CD4-positive, alpha-beta T cell treated with Interleukin-17A for 1 hour (primary cell): ENCODE data around the gene ZFP69.

ENCODE experiments used
- DNase-seq: peaks from one replicate; pipeline ENCODE4 v3.0.0-alpha.2; 2020

The ZFP69 gene

GRCh38 chr1:40508375-40509341 lies 31.6 kb downstream of the ZFP69 start, which contains the start of gene EXO5:
EXO5 (plus strand) TSS chr1:40508767; CDS start chr1:40514545, 5,778 bp downstream.
- peak; percentile 83 for DNase-seq

DNA sequence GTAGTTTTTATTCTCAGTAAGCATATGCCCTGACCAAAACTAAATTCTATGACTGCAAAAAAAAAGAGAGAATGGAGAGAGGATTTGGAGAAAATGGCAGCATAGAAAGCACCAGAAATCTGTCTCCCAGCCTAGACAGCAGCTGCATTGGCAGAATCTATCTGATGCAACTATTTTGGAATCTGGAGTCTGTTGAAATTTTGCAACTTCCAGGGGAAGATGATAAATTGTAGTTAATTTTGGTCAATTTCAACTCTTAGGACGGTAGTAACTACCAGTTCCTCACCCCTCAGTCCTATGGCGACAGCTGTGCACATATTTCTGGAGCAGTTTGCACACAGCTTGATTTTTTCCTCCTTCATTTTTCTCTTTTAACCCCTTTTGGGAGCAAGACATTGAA lies 42.4 kb downstream of the ZFP69 start:
- no peak for DNase-seq

DNA sequence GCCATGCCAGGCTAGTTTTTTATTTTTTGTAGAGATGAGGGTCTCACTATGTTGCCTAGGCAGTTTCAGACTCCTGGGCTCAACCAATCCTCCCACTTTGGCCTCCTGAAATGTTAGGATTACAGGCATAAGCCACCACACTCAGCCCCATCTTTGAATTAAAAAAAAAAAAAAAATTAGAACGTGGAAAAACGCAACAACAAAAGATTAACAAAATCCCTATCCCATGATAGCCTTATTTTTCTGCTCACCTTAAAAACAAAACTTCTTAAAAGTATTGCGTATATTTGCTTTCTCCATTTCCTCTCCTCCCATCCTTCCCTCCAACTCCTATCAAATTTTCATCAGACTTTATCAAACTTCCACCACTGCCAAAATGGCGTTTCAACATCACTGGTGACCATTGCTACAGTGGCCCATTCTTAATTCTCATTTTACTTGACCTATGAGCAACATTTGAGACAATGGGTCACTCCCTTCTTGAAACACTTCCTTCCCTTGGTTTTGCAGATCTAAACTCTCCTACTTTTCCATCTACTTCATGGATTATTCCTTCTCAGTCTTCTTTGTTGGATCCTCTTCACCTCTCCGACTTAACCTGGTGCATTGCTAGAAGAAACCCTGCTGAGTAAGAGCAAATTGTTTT lies 53.8 kb downstream of the ZFP69 start:
- DNase-seq: no peak

DNA sequence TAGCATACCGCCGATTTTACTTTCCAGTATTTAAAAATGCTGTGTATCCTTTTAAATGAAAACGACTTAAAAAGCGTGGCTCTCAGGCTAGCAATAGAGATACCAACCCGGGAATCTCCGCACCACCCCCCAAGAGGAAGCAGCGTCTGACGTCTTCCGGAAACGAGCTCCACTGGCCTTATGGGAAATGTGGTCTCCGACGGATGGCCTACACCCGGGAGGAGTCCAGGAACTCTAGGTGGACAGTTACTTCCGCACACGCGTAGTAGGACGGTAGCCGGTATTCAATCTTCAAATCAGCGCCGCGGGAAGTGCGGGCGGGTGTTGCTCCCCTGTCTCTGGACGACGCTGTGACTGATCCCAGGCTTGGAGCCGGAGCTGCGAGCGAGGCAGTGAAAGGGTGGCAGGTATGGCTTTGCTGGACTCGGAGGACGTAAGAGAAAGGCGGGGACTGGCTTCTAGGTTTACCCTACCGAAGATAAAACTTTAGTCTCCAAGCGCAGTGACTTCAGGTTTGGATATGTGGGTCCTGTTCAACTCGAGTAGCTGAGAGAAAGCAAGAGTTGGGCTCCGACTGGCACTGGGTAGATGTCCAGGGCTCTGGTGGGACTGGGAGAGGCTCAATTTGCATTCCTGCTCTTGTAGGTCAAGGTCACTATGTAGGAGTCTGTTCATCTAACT lies 54.4 kb downstream of the ZFP69 start, which contains the start of gene ZNF684:
TSS of gene ZNF684 (plus strand) at position 257 of the 681 bp plus-strand sequence. CDS start 1,530 bp downstream, outside the sequence.
- DNase-seq: peak; percentile 93

DNA sequence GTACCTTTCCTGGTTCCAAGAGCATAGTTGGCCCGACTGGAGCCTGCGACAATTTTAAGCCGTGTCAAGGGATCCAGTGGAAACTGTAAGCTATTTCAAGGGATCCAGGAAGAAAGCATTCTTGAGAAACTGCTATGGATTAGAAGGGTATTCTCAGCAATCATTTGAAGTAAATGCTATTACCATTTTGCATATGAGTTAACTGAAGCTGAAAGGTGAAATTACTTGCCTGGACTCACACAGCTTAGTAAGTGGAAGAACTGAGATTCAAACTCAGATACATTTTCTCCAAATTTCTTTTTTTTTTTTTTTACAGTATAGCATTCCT lies 54.9 kb downstream of the ZFP69 start:
- DNase-seq: no peak

DNA sequence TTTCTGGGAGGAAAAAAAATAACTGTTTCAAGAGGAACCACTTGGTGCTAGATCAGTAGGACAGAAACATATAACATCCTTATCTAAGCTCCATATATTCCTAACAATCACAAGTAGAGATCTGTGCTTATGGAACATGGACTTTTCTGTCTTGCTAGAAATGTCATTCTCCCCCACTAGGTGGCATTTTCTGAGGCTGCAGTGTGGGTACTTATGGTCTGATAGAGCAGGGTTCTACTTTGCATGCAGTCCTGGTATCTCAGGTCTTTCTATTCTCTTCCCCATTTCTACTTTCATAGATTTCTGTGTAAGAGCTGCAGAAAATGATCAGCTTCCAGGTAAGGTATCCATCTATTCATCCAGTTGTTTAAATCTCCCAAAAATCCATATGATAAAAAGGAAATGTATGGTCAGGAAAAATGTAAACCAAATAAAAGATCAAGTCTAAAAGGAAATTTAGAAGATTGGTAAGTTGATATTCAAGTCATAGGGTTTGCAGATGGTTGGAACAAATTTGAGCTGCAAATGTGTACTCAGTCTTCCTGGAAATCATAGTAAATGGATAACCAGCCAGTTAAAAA lies 55.8 kb downstream of the ZFP69 start:
- DNase-seq: peak; percentile 57

GRCh38 chr1:40534589-40534988 lies 57.5 kb downstream of the ZFP69 start:
- DNase-seq: no peak

DNA sequence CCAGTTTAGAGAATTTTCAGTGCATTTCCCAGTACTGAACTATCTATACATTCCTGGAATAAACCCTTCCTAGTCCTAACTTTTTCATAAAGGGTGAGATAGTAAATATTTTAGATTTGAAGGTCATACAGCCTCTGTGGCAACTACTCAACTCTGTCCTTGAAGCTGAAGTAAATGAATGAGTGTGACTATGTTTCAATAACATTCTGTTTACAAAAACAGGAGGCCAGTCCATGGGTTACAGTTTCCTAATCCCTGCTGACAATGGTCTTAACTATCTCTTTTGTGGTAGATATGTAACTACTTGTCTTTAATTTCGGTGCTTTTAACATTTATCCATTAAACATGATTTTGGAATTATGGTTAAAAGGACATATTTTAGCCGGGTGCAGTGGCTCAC lies 58.6 kb downstream of the ZFP69 start:
- no peak for DNase-seq

DNA sequence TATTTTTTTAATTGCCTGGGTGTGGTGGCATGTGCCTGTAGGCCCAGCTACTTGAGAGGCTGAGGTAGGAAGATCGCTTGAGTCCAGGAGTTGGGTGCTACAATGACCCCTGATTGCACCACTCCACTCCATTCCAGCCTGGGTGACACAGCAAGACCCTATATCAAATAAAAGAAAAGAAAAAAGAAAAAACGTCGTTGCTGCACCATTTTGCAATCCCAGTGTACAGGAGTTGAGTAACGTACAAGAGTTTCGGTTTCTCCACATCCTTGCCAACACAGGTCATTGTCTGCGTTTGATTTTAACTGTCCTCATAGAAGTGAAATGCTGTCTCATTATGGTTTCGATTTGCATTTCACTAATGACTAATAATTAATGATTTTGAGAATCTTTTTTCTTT lies 62.2 kb downstream of the ZFP69 start:
- no peak for DNase-seq
